Neural crest cell (in vitro differentiated cells): Measurements from ENCODE around the gene CNTN5. TPM values are rescaled to one million over a fixed set of nuclear protein-coding genes. Genes with fewer than 3 reads are reported as not detected.

ENCODE experiments used
- DNase-seq: peaks from one replicate; pipeline ENCODE4 v3.0.0; 2021; ENCODE audit warnings: low read depth, mixed read lengths, low spot score
- H3K27ac Mint-ChIP-seq: one replicate; pipeline ENCODE4 v1.8.0; 2021; ENCODE audit warnings: mild to moderate bottlenecking, mixed read lengths; ENCODE audit not compliant: unreplicated experiment
- H3K27me3 Mint-ChIP-seq: 2 replicates; pipeline ENCODE4 v1.8.0; 2021; ENCODE audit warnings: low read depth, mild to moderate bottlenecking, mixed read lengths
- H3K36me3 Mint-ChIP-seq: 2 replicates; pipeline ENCODE4 v1.8.0; 2021; ENCODE audit warnings: low read depth, mild to moderate bottlenecking, mixed read lengths
- H3K4me1 Mint-ChIP-seq: 2 replicates; pipeline ENCODE4 v1.8.0; 2021; ENCODE audit warnings: mixed read lengths
- H3K4me3 Mint-ChIP-seq: one replicate; pipeline ENCODE4 v1.8.0; 2021; ENCODE audit warnings: mild to moderate bottlenecking, mixed read lengths
- H3K9me3 Mint-ChIP-seq: 2 replicates; pipeline ENCODE4 v1.8.0; 2021; ENCODE audit warnings: mixed read lengths
- CTCF ChIP-seq: fragments of 200-600 bp; sonication (generic); conservative IDR thresholded peaks from 2 replicates; pipeline ENCODE4 v1.5.0; 2021; ENCODE audit warnings: antibody characterized with exemption, mild to moderate bottlenecking
- total RNA-seq: library from RNA; stranded (reverse); gene quantifications from 2 replicates; pipeline ENCODE4 v1.2.1, GENCODE V29; 2021

The CNTN5 gene
- total RNA-seq, 1 donor from 2014 or later: not detected

- TF ChIP-seq CTCF: no peak
- Mint-ChIP-seq H3K27me3 (no peaks in the 10 kb centered on the region), H3K9me3 (peaks cover 21% of the 10 kb centered on the region), H3K27ac (no peak overlapping the region), H3K36me3 (no peaks in the 10 kb centered on the region), H3K4me3 (no peak overlapping the region), H3K4me1 (no peaks in the 10 kb centered on the region)
- DNase-seq: no peak
These were observed 898.0 kb downstream of the CNTN5 start for GRCh38 chr11:99918761-99919160.

GRCh38 chr11:99920956-99921355, 900.2 kb downstream of the CNTN5 start:
- H3K9me3 Mint-ChIP-seq: peaks cover 21% of the 10 kb centered on the region
- no peak for TF ChIP-seq CTCF
- no peaks in the 10 kb centered on the region for H3K4me1 Mint-ChIP-seq
- no peak overlapping the region for H3K27ac Mint-ChIP-seq
- no peak for DNase-seq
- no peak overlapping the region for H3K4me3 Mint-ChIP-seq
- no peaks in the 10 kb centered on the region for H3K36me3 Mint-ChIP-seq
- H3K27me3 Mint-ChIP-seq: no peaks in the 10 kb centered on the region

- H3K27me3 Mint-ChIP-seq: no peaks in the 10 kb centered on the region
- H3K4me1 Mint-ChIP-seq: no peaks in the 10 kb centered on the region
- H3K9me3 Mint-ChIP-seq: peaks cover 10% of the 10 kb centered on the region
- H3K27ac Mint-ChIP-seq: no peak overlapping the region
- no peak overlapping the region for H3K4me3 Mint-ChIP-seq
- no peak for TF ChIP-seq CTCF
- peaks cover 2% of the 10 kb centered on the region for H3K36me3 Mint-ChIP-seq
- no peak for DNase-seq
These were observed 905.2 kb downstream of the CNTN5 start for GRCh38 chr11:99925968-99926367.

GRCh38 chr11:99932684-99933083, 911.9 kb downstream of the CNTN5 start:
- H3K27me3 Mint-ChIP-seq: no peaks in the 10 kb centered on the region
- H3K9me3 Mint-ChIP-seq: peaks cover 7% of the 10 kb centered on the region
- no peaks in the 10 kb centered on the region for H3K4me1 Mint-ChIP-seq
- DNase-seq: no peak
- TF ChIP-seq CTCF: no peak
- H3K36me3 Mint-ChIP-seq: peaks cover 2% of the 10 kb centered on the region
- H3K4me3 Mint-ChIP-seq: no peak overlapping the region
- no peak overlapping the region for H3K27ac Mint-ChIP-seq

GRCh38 chr11:99934008-99934407, 913.3 kb downstream of the CNTN5 start:
- Mint-ChIP-seq H3K27ac (no peak overlapping the region), H3K27me3 (no peaks in the 10 kb centered on the region), H3K4me3 (no peak overlapping the region), H3K4me1 (no peaks in the 10 kb centered on the region), H3K36me3 (peaks cover under 1% of the 10 kb centered on the region), H3K9me3 (peaks cover 2% of the 10 kb centered on the region)
- no peak for TF ChIP-seq CTCF
- no peak for DNase-seq

- no peak for DNase-seq
- Mint-ChIP-seq H3K4me1 (no peaks in the 10 kb centered on the region), H3K27me3 (no peaks in the 10 kb centered on the region), H3K36me3 (no peaks in the 10 kb centered on the region), H3K4me3 (no peak overlapping the region), H3K27ac (no peak overlapping the region), H3K9me3 (no peaks in the 10 kb centered on the region)
- no peak for TF ChIP-seq CTCF
These were observed 916.6 kb downstream of the CNTN5 start for GRCh38 chr11:99937330-99937729.
